ENCODE results near the gene WDR44. TPM values are rescaled to one million over a fixed set of nuclear protein-coding genes. Genes with fewer than 3 reads are reported as not detected.
A peak's percentile ranks its signal among the peaks of the same experiment; 100 is the strongest.

The WDR44 gene
- total and polyA plus RNA-seq, 9 donors: 6.1 to 17.9 (median 15.3) TPM

- TF ChIP-seq EP300 (IDR thresholded peaks at IDR 0.05) (no peak), CTCF (IDR thresholded peaks at IDR 0.05) (no peak), POLR2A (IDR thresholded peaks at IDR 0.05) (no peak)
- H3K4me1 ChIP-seq (ENCODE audit: insufficient read depth): no peaks in the 10 kb centered on the region
- H3K27me3 ChIP-seq: no peaks in the 10 kb centered on the region
- intact Hi-C loops (cut with DNase I): no loop called here
- no peaks in the 10 kb centered on the region for H3K36me3 ChIP-seq
- WGBS, 3 donors: 24 to 46% (median 32%) methylated on average over 2 of the region's 2 CpGs
- no peaks in the 10 kb centered on the region for H3K9me3 ChIP-seq
- H3K4me3 ChIP-seq: no peak overlapping the region
- no peak overlapping the region for H3K27ac ChIP-seq
- DNase-seq: no peak
These were observed 20.5 kb upstream of the WDR44 start for GRCh38 chrX:118325453-118325852.

GRCh38 chrX:118329175-118329574 lies 16.7 kb upstream of the WDR44 start:
- DNase-seq: no peak
- intact Hi-C loops (cut with DNase I): no loop called here
- H3K4me1 ChIP-seq (ENCODE audit: insufficient read depth): no peaks in the 10 kb centered on the region
- 48 to 58% (median 55%) methylated on average over 3 of the region's 3 CpGs for WGBS, 3 donors
- H3K27me3 ChIP-seq: no peaks in the 10 kb centered on the region
- TF ChIP-seq EP300 (IDR thresholded peaks at IDR 0.05) (no peak), POLR2A (IDR thresholded peaks at IDR 0.05) (no peak), CTCF (IDR thresholded peaks at IDR 0.05) (no peak)
- no peaks in the 10 kb centered on the region for H3K36me3 ChIP-seq
- H3K9me3 ChIP-seq: no peaks in the 10 kb centered on the region
- H3K4me3 ChIP-seq: no peak overlapping the region
- no peak overlapping the region for H3K27ac ChIP-seq

- Histone ChIP-seq H3K27ac (peak overlapping the region in 1 of 2 donors; percentile 10), H3K27me3 (no peaks in the 10 kb centered on the region), H3K4me1 (ENCODE audit: insufficient read depth) (no peaks in the 10 kb centered on the region), H3K9me3 (no peaks in the 10 kb centered on the region), H3K4me3 (no peak overlapping the region), H3K36me3 (no peaks in the 10 kb centered on the region)
- intact Hi-C loops (cut with DNase I): no loop called here
- TF ChIP-seq CTCF (IDR thresholded peaks at IDR 0.05) (no peak), EP300 (IDR thresholded peaks at IDR 0.05) (no peak), POLR2A (IDR thresholded peaks at IDR 0.05) (no peak)
- no peak for DNase-seq
- WGBS, 3 donors: 39 to 56% (median 42%) methylated on average over 2 of the region's 2 CpGs
These were observed 8.2 kb upstream of the WDR44 start for GRCh38 chrX:118337687-118338086.

GRCh38 chrX:118338930-118339329 lies 7.0 kb upstream of the WDR44 start:
- intact Hi-C loops (cut with DNase I): no loop called here
- Histone ChIP-seq H3K4me1 (ENCODE audit: insufficient read depth) (no peaks in the 10 kb centered on the region), H3K36me3 (no peaks in the 10 kb centered on the region), H3K27me3 (no peaks in the 10 kb centered on the region), H3K27ac (no peak overlapping the region), H3K4me3 (no peak overlapping the region), H3K9me3 (no peaks in the 10 kb centered on the region)
- DNase-seq: no peak
- TF ChIP-seq POLR2A (IDR thresholded peaks at IDR 0.05) (no peak), CTCF (IDR thresholded peaks at IDR 0.05) (no peak), EP300 (IDR thresholded peaks at IDR 0.05) (no peak)

- no peaks in the 10 kb centered on the region for H3K36me3 ChIP-seq
- H3K4me3 ChIP-seq: peak overlapping the region; percentile 44
- TF ChIP-seq EP300 (IDR thresholded peaks at IDR 0.05) (no peak), CTCF (IDR thresholded peaks at IDR 0.05) (no peak), POLR2A (IDR thresholded peaks at IDR 0.05) (no peak)
- peak overlapping the region; percentile 16 to 88 for H3K27ac ChIP-seq
- 45 to 51% (median 48%) methylated on average over 9 of the region's 9 CpGs for WGBS, 3 donors
- intact Hi-C loops (cut with DNase I): no loop called here
- H3K9me3 ChIP-seq: no peaks in the 10 kb centered on the region
- no peak for DNase-seq
- H3K4me1 ChIP-seq (ENCODE audit: insufficient read depth): no peaks in the 10 kb centered on the region
- no peaks in the 10 kb centered on the region for H3K27me3 ChIP-seq
These were observed 852 bp upstream of the WDR44 start for GRCh38 chrX:118345045-118345463.
